SK-N-DZ (cell line): ENCODE measurements around the gene ABCB8.
"Not testable (repeated sequence)": the region's sequence is repeated elsewhere in the genome, so short reads cannot be mapped to it uniquely, and the experiment has no call there.

Experiments
- DNase-seq: peaks from one replicate; pipeline ENCODE4 v3.0.0-alpha.2; 2015; ENCODE audit warnings: low spot score

ABCB8 gene

DNA sequence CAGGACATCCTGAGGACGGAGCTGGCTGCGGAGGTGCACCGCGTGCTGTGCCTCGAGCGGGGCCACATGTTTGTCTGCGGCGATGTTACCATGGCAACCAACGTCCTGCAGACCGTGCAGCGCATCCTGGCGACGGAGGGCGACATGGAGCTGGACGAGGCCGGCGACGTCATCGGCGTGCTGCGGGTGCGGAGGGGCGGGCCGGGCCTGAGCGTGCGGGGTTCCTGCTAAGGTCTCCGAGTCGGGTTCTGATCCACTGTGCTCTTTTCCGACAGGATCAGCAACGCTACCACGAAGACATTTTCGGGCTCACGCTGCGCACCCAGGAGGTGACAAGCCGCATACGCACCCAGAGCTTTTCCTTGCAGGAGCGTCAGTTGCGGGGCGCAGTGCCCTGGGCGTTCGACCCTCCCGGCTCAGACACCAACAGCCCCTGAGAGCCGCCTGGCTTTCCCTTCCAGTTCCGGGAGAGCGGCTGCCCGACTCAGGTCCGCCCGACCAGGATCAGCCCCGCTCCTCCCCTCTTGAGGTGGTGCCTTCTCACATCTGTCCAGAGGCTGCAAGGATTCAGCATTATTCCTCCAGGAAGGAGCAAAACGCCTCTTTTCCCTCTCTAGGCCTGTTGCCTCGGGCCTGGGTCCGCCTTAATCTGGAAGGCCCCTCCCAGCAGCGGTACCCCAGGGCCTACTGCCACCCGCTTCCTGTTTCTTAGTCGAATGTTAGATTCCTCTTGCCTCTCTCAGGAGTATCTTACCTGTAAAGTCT is 14.3 kb upstream of the ABCB8 start:
- DNase-seq, result peak; percentile 95

DNA sequence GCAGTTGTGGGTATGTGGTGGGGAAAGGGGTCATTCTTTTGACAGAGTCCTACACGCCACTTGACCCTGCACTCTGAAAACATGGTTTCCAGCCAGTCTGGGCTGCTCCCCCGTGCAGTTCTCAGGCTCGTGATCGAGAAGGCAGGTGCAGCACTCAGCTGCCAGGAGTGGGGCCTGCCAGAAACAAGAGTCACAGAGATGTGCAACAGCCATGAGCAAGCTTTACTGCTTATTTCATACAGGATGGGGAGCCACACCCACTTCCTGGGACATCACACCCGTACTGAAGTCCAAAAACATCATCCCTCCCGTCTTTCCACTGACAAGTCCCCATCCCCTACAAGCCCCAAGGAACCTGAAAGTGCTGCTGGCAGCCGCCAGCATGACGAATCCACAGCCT is 13.3 kb upstream of the ABCB8 start:
- DNase-seq, result no peak

DNA sequence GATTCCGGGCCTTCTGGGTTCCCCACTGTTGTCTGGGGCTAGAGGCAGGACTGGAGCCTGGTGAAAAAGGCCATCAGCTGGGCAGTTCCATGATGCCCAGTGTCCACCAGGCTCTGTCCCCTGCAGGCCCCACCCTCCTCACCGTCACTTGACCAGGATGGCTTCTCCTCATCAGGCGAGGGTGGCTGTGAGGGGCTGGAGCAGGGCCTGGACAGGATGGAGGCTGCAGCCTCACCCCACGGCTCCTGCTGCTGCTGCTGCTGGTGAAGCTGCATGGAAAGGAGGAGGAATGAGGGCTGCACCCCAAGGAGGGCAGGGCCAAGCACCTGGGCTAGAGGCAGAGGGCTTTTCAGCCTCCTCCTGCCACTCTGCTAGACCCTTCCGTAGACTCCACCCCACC is 12.3 kb upstream of the ABCB8 start:
- no peak for DNase-seq

- no peak for DNase-seq
Measured at GRCh38 chr7:151016505-151016904, 11.7 kb upstream of the ABCB8 start.

DNA sequence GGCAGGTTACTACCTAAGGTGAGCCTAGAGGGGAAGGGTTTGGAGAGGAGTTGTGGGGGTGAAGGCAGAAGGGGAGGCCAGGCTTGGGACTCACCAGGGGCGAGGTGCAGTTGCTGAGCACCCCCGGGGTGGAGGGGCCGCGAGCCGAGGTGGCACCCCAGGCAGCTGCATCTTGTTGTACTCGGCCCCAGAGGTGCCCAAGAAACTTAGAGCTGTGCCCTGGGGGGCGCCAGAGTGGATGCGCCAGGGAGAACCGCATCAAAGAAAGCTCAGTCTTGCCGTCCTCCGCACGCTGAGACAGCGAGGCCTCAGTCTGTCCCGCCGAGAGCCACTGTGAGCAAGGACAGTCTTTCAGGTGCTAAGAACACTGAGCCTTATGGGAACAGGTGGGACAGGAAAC is 11.3 kb upstream of the ABCB8 start:
- DNase-seq, result no peak

GRCh38 chr7:151017370-151017952 is 10.8 kb upstream of the ABCB8 start:
- no peak for DNase-seq

GRCh38 chr7:151017953-151018420 is 10.3 kb upstream of the ABCB8 start:
- peak; percentile 81 for DNase-seq

GRCh38 chr7:151018421-151019129 is 9.7 kb upstream of the ABCB8 start:
- no peak for DNase-seq

- no peak for DNase-seq
Measured at GRCh38 chr7:151019130-151019447, 9.2 kb upstream of the ABCB8 start.

GRCh38 chr7:151020231-151020630 is 8.0 kb upstream of the ABCB8 start:
- peak; percentile 75 for DNase-seq

DNA sequence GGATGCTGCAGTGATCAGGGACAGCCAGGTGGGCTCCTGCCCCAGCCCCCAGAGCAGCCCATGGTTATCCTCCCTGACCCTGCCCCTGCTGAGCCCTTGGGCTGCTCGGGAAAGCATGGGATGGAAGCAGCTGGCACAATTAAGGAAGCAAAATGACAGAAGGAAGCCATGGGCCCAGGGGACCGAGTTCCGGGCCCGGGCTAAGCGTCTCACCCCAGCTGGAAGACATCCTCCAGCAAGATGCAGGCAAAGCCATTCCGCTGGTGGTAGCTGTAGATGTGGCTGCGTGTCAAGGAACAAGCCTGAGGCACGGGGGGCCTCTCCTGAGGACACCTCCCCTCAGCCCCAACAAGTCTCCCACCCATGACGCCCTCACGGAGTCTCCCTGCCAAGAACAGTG is 5.0 kb upstream of the ABCB8 start:
- DNase-seq, result no peak

DNA sequence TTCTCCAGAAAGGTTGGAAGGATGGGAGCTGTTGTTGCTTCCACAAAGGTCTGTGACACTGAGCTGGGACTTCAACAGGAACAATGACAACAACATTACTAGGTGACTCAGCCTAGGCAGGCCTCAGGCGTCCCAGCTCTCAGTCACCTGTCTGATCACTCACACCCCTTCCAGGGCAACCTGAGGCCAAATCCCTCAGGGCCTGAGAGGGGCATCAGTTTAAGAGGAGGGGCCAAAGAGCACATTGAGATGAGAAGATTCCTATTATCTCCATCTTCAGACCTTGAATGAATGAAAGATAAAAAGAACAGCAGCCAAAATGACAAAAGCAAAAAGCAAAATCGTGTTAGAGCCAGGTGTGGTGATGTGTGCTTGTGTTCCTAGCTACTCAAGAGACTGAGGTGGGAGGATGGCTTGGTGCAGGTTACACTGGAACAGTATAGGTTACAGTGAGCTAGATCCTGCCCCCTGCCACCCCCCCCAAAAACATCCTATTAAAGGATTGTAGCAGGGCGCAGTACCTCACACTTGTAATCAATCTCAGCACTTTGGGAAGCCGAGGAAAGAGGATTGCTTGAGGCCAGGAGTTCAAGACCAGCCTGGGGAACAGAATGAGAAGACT is 3.7 kb upstream of the ABCB8 start, which contains the start of gene ATG9B:
Gene ATG9B, minus strand, starts transcription at position 60 of the 622 bp plus-strand sequence. CDS start 71 bp downstream, outside the sequence.
- no peak for DNase-seq

- DNase-seq, result no peak
Measured at GRCh38 chr7:151025924-151026671, 2.2 kb upstream of the ABCB8 start.

DNA sequence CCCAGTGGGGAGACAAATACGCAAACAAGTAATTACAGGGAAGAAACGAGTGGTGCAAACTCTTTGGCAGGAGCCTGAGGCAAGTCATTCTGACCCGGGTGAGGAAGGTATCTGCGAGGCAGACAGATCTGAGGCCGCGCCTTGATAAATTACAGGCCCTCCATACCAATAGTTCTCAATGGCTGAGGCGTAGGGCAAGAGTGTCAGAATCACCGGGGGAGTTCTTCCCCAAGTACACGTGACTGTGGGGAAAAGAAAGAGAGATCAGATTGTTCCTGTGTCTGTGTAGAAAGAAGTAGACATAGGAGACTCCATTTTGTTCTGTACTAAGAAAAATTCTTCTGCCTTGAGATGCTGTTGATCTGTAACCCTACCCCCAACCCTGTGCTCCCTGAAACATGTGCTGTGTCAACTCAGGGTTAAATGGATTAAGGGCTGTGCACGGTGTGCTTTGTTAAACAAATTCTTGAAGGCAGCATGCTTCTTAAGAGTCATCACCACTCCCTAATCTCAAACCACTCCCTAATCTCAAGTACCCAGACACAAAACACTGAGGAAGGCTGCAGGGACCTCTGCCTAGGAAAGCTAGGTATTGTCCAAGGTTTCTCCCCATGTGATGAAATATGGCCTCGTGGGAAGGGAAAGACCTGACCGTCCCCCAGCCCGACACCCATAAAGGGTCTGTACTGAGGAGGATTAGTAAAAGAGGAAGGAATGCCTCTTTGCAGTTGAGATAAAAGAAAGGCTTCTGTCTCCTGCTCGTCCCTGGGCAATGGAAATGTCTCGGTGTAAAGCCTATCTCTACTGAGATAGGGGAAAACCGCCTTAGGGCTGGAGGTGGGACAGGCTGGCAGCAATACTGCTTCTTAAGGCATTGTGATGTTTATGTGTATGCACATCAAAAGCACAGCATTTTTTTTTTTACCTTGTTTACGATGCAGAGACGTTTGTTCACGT is 1.2 kb upstream of the ABCB8 start:
- not testable (repeated sequence) for DNase-seq

DNA sequence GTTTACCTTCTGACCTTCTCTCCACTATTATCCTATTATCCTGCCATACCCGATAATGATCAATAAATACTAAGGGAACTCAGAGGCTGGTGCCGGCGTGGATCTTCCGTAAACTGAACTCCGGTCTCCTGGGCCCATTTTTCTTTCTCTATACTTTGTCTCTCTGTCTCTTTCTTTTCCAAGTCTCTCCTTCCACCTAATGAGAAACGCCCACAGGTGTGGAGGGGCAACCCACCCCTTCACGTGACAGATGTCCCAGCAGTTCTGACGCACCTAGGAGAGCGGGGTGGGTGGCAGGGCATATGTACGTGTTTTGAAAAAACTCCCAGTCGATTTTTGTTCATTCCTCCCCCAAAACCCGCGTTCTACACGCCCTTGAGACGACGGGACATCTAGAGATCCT is 521 bp upstream of the ABCB8 start:
- DNase-seq, result not testable (repeated sequence)

GRCh38 chr7:151028948-151029501 is 775 bp downstream of the ABCB8 start:
- no peak for DNase-seq

DNA sequence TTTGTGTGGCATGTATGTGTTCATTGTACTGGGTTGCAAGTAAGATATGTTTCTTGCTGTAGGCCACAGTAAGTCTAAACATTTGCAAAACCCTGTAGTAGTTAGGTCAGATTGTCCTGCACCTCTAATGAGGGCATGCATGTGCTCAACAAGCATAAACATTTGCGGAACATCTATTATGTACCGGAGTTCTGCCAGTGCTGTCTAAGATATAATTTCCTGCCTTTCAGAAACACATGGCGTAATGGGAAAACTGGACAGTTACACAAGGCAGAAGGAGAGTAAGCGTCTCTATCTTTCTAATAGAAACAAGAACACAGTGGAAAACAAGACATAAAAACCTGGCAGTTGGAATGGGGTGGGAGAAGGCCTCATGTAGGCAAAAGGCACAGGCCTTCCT is 2.8 kb downstream of the ABCB8 start:
- no peak for DNase-seq

- DNase-seq, result no peak
Measured at GRCh38 chr7:151032936-151033863, 5.0 kb downstream of the ABCB8 start.

GRCh38 chr7:151033864-151034249 is 5.6 kb downstream of the ABCB8 start:
- no peak for DNase-seq
